Measurements from ENCODE around the gene PARP11. TPM values are rescaled to one million over a fixed set of nuclear protein-coding genes. Genes with fewer than 3 reads are reported as not detected.

PARP11 gene
- total and polyA plus RNA-seq, 3 experiments from 2014 or later: 9.3 to 14.8 (median 12.4) TPM

GRCh38 chr12:3911409-3911808 lies 38.2 kb upstream of the PARP11 start:
- POLR2A ChIA-PET: no interaction called here
- Histone ChIP-seq H3K36me3 (ENCODE audit: insufficient read depth, low read length) (no peaks in the 10 kb centered on the region), H3K9me3 (ENCODE audit: low read length) (no peaks in the 10 kb centered on the region), H3K27me3 (ENCODE audit: insufficient read depth, low read length, poor library complexity, severe bottlenecking) (no peaks in the 10 kb centered on the region), H3K4me1 (ENCODE audit: insufficient read depth, low read length) (peaks cover 16% of the 10 kb centered on the region), H3K27ac (ENCODE audit: low read depth, low read length) (no peak overlapping the region), H3K4me3 (ENCODE audit: low read length) (no peak overlapping the region)
- Mint-ChIP-seq H3K4me3 (no peak overlapping the region), H3K36me3 (peaks cover 8 to 19% (median 17%) of the 10 kb centered on the region in 3 donors), H3K9me3 (peaks cover 0 to 12% (median 4%) of the 10 kb centered on the region in 5 donors), H3K27me3 (peaks cover 1 to 14% of the 10 kb centered on the region in 2 donors), H3K27ac (peak overlapping the region in 2 of 8 donors; percentile 7 to 81), H3K4me1 (peaks cover 17 to 29% (median 28%) of the 10 kb centered on the region in 3 donors)
- CTCF ChIA-PET: interaction anchor here (1.1 kb wide), 1 partner anchor 25 kb away, joined by 4 read pairs; no protein-coding TSS in a partner anchor
- no peak for DNase-seq

- Mint-ChIP-seq H3K9me3 (peaks cover 0 to 3% (median 0%) of the 10 kb centered on the region in 5 donors), H3K36me3 (peaks cover 0 to 12% (median 10%) of the 10 kb centered on the region in 3 donors), H3K4me3 (peak overlapping the region in 6 of 7 donors; percentile 27 to 84 (median 76)), H3K27me3 (peaks cover 1 to 19% of the 10 kb centered on the region in 2 donors), H3K27ac (peak overlapping the region in 6 of 8 donors; percentile 32 to 81 (median 65)), H3K4me1 (peaks cover 20 to 40% (median 34%) of the 10 kb centered on the region in 3 donors)
- no peak for DNase-seq
- peak overlapping the region; percentile 39 for H3K4me3 ChIP-seq (ENCODE audit: low read length)
- ChIA-PET POLR2A (no interaction called here), CTCF (no interaction called here)
- no peak overlapping the region for H3K27ac ChIP-seq (ENCODE audit: low read depth, low read length)
- no peaks in the 10 kb centered on the region for H3K27me3 ChIP-seq (ENCODE audit: insufficient read depth, low read length, poor library complexity, severe bottlenecking)
- H3K4me1 ChIP-seq (ENCODE audit: insufficient read depth, low read length): peaks cover 23% of the 10 kb centered on the region
- H3K36me3 ChIP-seq (ENCODE audit: insufficient read depth, low read length): no peaks in the 10 kb centered on the region
- no peaks in the 10 kb centered on the region for H3K9me3 ChIP-seq (ENCODE audit: low read length)
Measured at GRCh38 chr12:3905664-3906063, 32.5 kb upstream of the PARP11 start.

- H3K4me3 ChIP-seq (ENCODE audit: low read length): peak overlapping the region; percentile 39
- peaks cover 20 to 44% (median 41%) of the 10 kb centered on the region in 3 donors for H3K4me1 Mint-ChIP-seq
- H3K36me3 Mint-ChIP-seq: peaks cover 0 to 10% (median 7%) of the 10 kb centered on the region in 3 donors
Measured at GRCh38 chr12:3904999-3905398, 31.8 kb upstream of the PARP11 start.

GRCh38 chr12:3902921-3903320 lies 29.7 kb upstream of the PARP11 start:
- peaks cover 0 to 3% (median 0%) of the 10 kb centered on the region in 5 donors for H3K9me3 Mint-ChIP-seq
- CTCF ChIA-PET: no interaction called here
- Histone ChIP-seq H3K9me3 (ENCODE audit: low read length) (no peaks in the 10 kb centered on the region), H3K4me3 (ENCODE audit: low read length) (no peak overlapping the region), H3K27me3 (ENCODE audit: insufficient read depth, low read length, poor library complexity, severe bottlenecking) (no peaks in the 10 kb centered on the region), H3K27ac (ENCODE audit: low read depth, low read length) (no peak overlapping the region), H3K36me3 (ENCODE audit: insufficient read depth, low read length) (no peaks in the 10 kb centered on the region), H3K4me1 (ENCODE audit: insufficient read depth, low read length) (peaks cover 38% of the 10 kb centered on the region)
- POLR2A ChIA-PET: no interaction called here
- peaks cover 0 to 4% (median 0%) of the 10 kb centered on the region in 3 donors for H3K36me3 Mint-ChIP-seq
- H3K4me3 Mint-ChIP-seq: no peak overlapping the region
- H3K27ac Mint-ChIP-seq: peak overlapping the region in 2 of 8 donors; percentile 14 to 31
- peaks cover 23 to 56% (median 38%) of the 10 kb centered on the region in 3 donors for H3K4me1 Mint-ChIP-seq
- no peak for DNase-seq
- peaks cover 1 to 11% of the 10 kb centered on the region in 2 donors for H3K27me3 Mint-ChIP-seq

More at GRCh38 chr12:3904999-3905398, 31.8 kb upstream of the PARP11 start:
- H3K9me3 Mint-ChIP-seq: peaks cover 0 to 3% (median 0%) of the 10 kb centered on the region in 5 donors
- H3K27ac Mint-ChIP-seq: peak overlapping the region in 7 of 8 donors; percentile 32 to 81 (median 63)
- H3K27me3 Mint-ChIP-seq: peaks cover 1 to 19% of the 10 kb centered on the region in 2 donors
- peaks cover 23% of the 10 kb centered on the region for H3K4me1 ChIP-seq (ENCODE audit: insufficient read depth, low read length)
- POLR2A ChIA-PET: interaction anchor here (0.6 kb wide), 1 partner anchor 13 kb away, joined by 5 read pairs; no protein-coding TSS in a partner anchor
- H3K27me3 ChIP-seq (ENCODE audit: insufficient read depth, low read length, poor library complexity, severe bottlenecking): no peaks in the 10 kb centered on the region
- peak in 1 of 5 donors; percentile 22 for DNase-seq
- no peak overlapping the region for H3K27ac ChIP-seq (ENCODE audit: low read depth, low read length)
- H3K36me3 ChIP-seq (ENCODE audit: insufficient read depth, low read length): no peaks in the 10 kb centered on the region
- CTCF ChIA-PET: interaction anchor here (1.4 kb wide), 1 partner anchor 19 kb away, joined by 8 read pairs; no protein-coding TSS in a partner anchor
- no peaks in the 10 kb centered on the region for H3K9me3 ChIP-seq (ENCODE audit: low read length)
- H3K4me3 Mint-ChIP-seq: peak overlapping the region; percentile 27 to 84 (median 72)

GRCh38 chr12:3901116-3901515 lies 27.9 kb upstream of the PARP11 start:
- no peak for DNase-seq
- no peak overlapping the region for H3K4me3 ChIP-seq (ENCODE audit: low read length)
- no peak overlapping the region for H3K4me3 Mint-ChIP-seq
- no peaks in the 10 kb centered on the region for H3K27me3 ChIP-seq (ENCODE audit: insufficient read depth, low read length, poor library complexity, severe bottlenecking)
- peaks cover 0 to 3% (median 0%) of the 10 kb centered on the region in 5 donors for H3K9me3 Mint-ChIP-seq
- H3K9me3 ChIP-seq (ENCODE audit: low read length): no peaks in the 10 kb centered on the region
- H3K36me3 ChIP-seq (ENCODE audit: insufficient read depth, low read length): no peaks in the 10 kb centered on the region
- CTCF ChIA-PET: no interaction called here
- H3K27ac ChIP-seq (ENCODE audit: low read depth, low read length): no peak overlapping the region
- H3K27me3 Mint-ChIP-seq: peaks cover 1 to 4% of the 10 kb centered on the region in 2 donors
- peaks cover 0 to 4% (median 0%) of the 10 kb centered on the region in 3 donors for H3K36me3 Mint-ChIP-seq
- H3K27ac Mint-ChIP-seq: no peak overlapping the region
- POLR2A ChIA-PET: no interaction called here
- H3K4me1 ChIP-seq (ENCODE audit: insufficient read depth, low read length): peaks cover 45% of the 10 kb centered on the region
- peaks cover 36 to 62% (median 44%) of the 10 kb centered on the region in 3 donors for H3K4me1 Mint-ChIP-seq

- no peak for DNase-seq
- Histone ChIP-seq H3K9me3 (ENCODE audit: low read length) (no peaks in the 10 kb centered on the region), H3K36me3 (ENCODE audit: insufficient read depth, low read length) (no peaks in the 10 kb centered on the region), H3K4me3 (ENCODE audit: low read length) (no peak overlapping the region), H3K4me1 (ENCODE audit: insufficient read depth, low read length) (peaks cover 61% of the 10 kb centered on the region), H3K27me3 (ENCODE audit: insufficient read depth, low read length, poor library complexity, severe bottlenecking) (no peaks in the 10 kb centered on the region), H3K27ac (ENCODE audit: low read depth, low read length) (no peak overlapping the region)
- ChIA-PET CTCF (interaction anchor here (1.0 kb wide), 1 partner anchor 10 kb away, joined by 3 read pairs; no protein-coding TSS in a partner anchor), POLR2A (no interaction called here)
- peaks cover 0 to 4% (median 0%) of the 10 kb centered on the region in 3 donors for H3K36me3 Mint-ChIP-seq
- peaks cover 27 to 44% (median 32%) of the 10 kb centered on the region in 3 donors for H3K4me1 Mint-ChIP-seq
- no peaks in the 10 kb centered on the region for H3K27me3 Mint-ChIP-seq
- H3K4me3 Mint-ChIP-seq: no peak overlapping the region
- peaks cover 0 to 3% (median 0%) of the 10 kb centered on the region in 5 donors for H3K9me3 Mint-ChIP-seq
- peak overlapping the region; percentile 40 to 96 (median 80) for H3K27ac Mint-ChIP-seq
Measured at GRCh38 chr12:3898756-3899155, 25.6 kb upstream of the PARP11 start.

GRCh38 chr12:3897371-3897971 lies 24.3 kb upstream of the PARP11 start:
- Histone ChIP-seq H3K4me1 (ENCODE audit: insufficient read depth, low read length) (peaks cover 73% of the 10 kb centered on the region), H3K27me3 (ENCODE audit: insufficient read depth, low read length, poor library complexity, severe bottlenecking) (no peaks in the 10 kb centered on the region), H3K36me3 (ENCODE audit: insufficient read depth, low read length) (no peaks in the 10 kb centered on the region), H3K27ac (ENCODE audit: low read depth, low read length) (no peak overlapping the region), H3K4me3 (ENCODE audit: low read length) (peak overlapping the region; percentile 37), H3K9me3 (ENCODE audit: low read length) (no peaks in the 10 kb centered on the region)
- POLR2A ChIA-PET: interaction anchor here (0.5 to 1.4 kb wide), 3 partner anchors 65 to 376 kb away, joined by 3 to 6 read pairs (median 4); partner anchors contain the start of gene CCND2
- H3K4me1 Mint-ChIP-seq: peaks cover 27 to 41% (median 28%) of the 10 kb centered on the region in 3 donors
- DNase-seq: peak in 2 of 5 donors; percentile 49 to 61
- no peaks in the 10 kb centered on the region for H3K36me3 Mint-ChIP-seq
- no peaks in the 10 kb centered on the region for H3K9me3 Mint-ChIP-seq
- CTCF ChIA-PET: interaction anchor here (1.1 to 2.6 kb wide), 4 partner anchors 12 to 379 kb away, joined by 3 to 28 read pairs (median 13); no protein-coding TSS in a partner anchor
- H3K27ac Mint-ChIP-seq: peak overlapping the region; percentile 56 to 96 (median 94)
- no peaks in the 10 kb centered on the region for H3K27me3 Mint-ChIP-seq
- H3K4me3 Mint-ChIP-seq: peak overlapping the region; percentile 24 to 77 (median 69)

All from CD8-positive, alpha-beta memory T cell (primary cell).